ENCODE data around the gene PHF12.

GRCh38 chr17:28942925-28943324 lies 8.4 kb downstream of the PHF12 start:
- TF ChIP-seq RAD21 (IDR thresholded peaks at IDR 0.05; ENCODE audit: low read depth) (no peak), NFIC (IDR thresholded peaks at IDR 0.05) (no peak)
